MCF 10A (cell line): Measurements from ENCODE around the gene COQ7. TPM values are rescaled to one million over a fixed set of nuclear protein-coding genes. Genes with fewer than 3 reads are reported as not detected.

Experiments
- BruUV-seq: library from RNA; stranded (reverse); fragments of 400-500 nt; replicated peaks from 2 replicates; lab custom pipeline; 2021; lab: Mats Ljungman, UMichigan
- CTCF ChIA-PET: fragments of 300-600 bp; sonication (Branson Sonifier 250); formaldehyde crosslinking; extraction: SDS; loops from one replicate; lab custom pipeline; 2021; ENCODE audit warnings: antibody characterized with exemption, inconsistent platforms; lab: Yijun Ruan, JAX
- POLR2A ChIA-PET: fragments of 300-600, 350-650 bp; sonication (Branson Sonifier 250); formaldehyde crosslinking; extraction: SDS; loops from one replicate; lab custom pipeline; 2020; ENCODE audit warnings: antibody characterized with exemption, inconsistent platforms; lab: Yijun Ruan, JAX
- DNase-seq: peaks from one replicate; pipeline ENCODE4 v3.0.0-alpha.2; 2018; ENCODE audit not compliant: unreplicated experiment
- H3K27ac Mint-ChIP-seq: one replicate; pipeline ENCODE4 v1.8.0; 2022; ENCODE audit warnings: mild to moderate bottlenecking, low read depth, mixed read lengths; ENCODE audit not compliant: unreplicated experiment
- H3K27me3 Mint-ChIP-seq: one replicate; pipeline ENCODE4 v1.8.0; 2022; ENCODE audit warnings: mixed read lengths; ENCODE audit not compliant: insufficient read depth, unreplicated experiment
- H3K36me3 Mint-ChIP-seq: one replicate; pipeline ENCODE4 v1.8.0; 2022; ENCODE audit warnings: mild to moderate bottlenecking, moderate library complexity, mixed read lengths; ENCODE audit not compliant: insufficient read depth, unreplicated experiment
- H3K4me1 Mint-ChIP-seq: one replicate; pipeline ENCODE4 v1.8.0; 2022; ENCODE audit warnings: mixed read lengths; ENCODE audit not compliant: insufficient read depth, unreplicated experiment
- H3K4me3 Mint-ChIP-seq: one replicate; pipeline ENCODE4 v1.8.0; 2022; ENCODE audit warnings: mild to moderate bottlenecking, moderate library complexity, mixed read lengths; ENCODE audit not compliant: unreplicated experiment
- H3K9me3 Mint-ChIP-seq: one replicate; pipeline ENCODE4 v1.8.0; 2022; ENCODE audit warnings: mixed read lengths; ENCODE audit not compliant: unreplicated experiment
- intact Hi-C: fragments of 100-400 bp; cut with micrococcal nuclease; formaldehyde crosslinking; loops from 2 replicates; pipeline ENCODE4 v1.14.1; 2022
- total RNA-seq: library from RNA; stranded (reverse); gene quantifications from 2 replicates; pipeline ENCODE4 v1.2.3, GENCODE V29; 2022
- TF ChIP-seq, protein P1 (sequence below): fragments of 200-600 bp; IDR thresholded peaks from one replicate; pipeline ENCODE4 v1.8.0; 2022; ENCODE audit warnings: antibody characterized with exemption, mild to moderate bottlenecking; ENCODE audit not compliant: unreplicated experiment

COQ7 gene
- total RNA-seq, 1 experiment from 2014 or later: 21.4 TPM

GRCh38 chr16:19027416-19027815 is 40.0 kb upstream of the COQ7 start:
- BruUV-seq: no TSS peak
- POLR2A ChIA-PET: no interaction called here
- no peak overlapping the region for H3K4me3 Mint-ChIP-seq
- H3K9me3 Mint-ChIP-seq: no peaks in the 10 kb centered on the region
- H3K27me3 Mint-ChIP-seq: no peaks in the 10 kb centered on the region
- TF ChIP-seq, protein P1, sequence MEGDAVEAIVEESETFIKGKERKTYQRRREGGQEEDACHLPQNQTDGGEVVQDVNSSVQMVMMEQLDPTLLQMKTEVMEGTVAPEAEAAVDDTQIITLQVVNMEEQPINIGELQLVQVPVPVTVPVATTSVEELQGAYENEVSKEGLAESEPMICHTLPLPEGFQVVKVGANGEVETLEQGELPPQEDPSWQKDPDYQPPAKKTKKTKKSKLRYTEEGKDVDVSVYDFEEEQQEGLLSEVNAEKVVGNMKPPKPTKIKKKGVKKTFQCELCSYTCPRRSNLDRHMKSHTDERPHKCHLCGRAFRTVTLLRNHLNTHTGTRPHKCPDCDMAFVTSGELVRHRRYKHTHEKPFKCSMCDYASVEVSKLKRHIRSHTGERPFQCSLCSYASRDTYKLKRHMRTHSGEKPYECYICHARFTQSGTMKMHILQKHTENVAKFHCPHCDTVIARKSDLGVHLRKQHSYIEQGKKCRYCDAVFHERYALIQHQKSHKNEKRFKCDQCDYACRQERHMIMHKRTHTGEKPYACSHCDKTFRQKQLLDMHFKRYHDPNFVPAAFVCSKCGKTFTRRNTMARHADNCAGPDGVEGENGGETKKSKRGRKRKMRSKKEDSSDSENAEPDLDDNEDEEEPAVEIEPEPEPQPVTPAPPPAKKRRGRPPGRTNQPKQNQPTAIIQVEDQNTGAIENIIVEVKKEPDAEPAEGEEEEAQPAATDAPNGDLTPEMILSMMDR: no peak
- intact Hi-C loops: no loop called here
- no peaks in the 10 kb centered on the region for H3K4me1 Mint-ChIP-seq
- DNase-seq: no peak
- H3K27ac Mint-ChIP-seq: no peak overlapping the region
- CTCF ChIA-PET: no interaction called here
- peaks cover 5% of the 10 kb centered on the region for H3K36me3 Mint-ChIP-seq

DNA sequence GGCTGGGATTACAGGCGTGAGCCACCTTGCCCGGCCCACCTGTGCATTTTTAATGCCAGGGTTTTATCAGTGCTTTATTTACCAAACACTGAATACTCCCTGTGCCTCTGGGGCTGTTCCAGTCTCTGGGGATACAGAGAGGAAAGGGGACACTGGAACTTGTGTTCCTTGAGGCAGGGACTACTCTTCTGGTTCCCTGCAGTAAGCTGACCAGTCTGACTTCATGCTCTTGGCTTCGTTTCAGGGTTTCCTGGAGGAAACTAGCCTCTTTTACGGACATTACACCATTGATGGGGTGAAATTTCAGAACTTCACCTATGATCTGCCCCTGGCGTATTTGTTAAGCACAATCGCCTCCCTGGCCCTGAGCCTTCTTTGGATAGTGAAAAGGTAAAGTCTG is 37.4 kb upstream of the COQ7 start:
- H3K9me3 Mint-ChIP-seq: peaks cover 6% of the 10 kb centered on the region
- DNase-seq: no peak
- CTCF ChIA-PET: interaction anchor here (1.0 to 1.3 kb wide), 2 partner anchors 39 to 43 kb away, joined by 3 read pairs; no protein-coding TSS in a partner anchor
- intact Hi-C loops: no loop called here
- no peaks in the 10 kb centered on the region for H3K27me3 Mint-ChIP-seq
- BruUV-seq: no TSS peak
- peaks cover 6% of the 10 kb centered on the region for H3K36me3 Mint-ChIP-seq
- no peak overlapping the region for H3K27ac Mint-ChIP-seq
- TF ChIP-seq, protein P1: no peak
- H3K4me1 Mint-ChIP-seq: no peaks in the 10 kb centered on the region
- H3K4me3 Mint-ChIP-seq: no peak overlapping the region
- POLR2A ChIA-PET: no interaction called here

DNA sequence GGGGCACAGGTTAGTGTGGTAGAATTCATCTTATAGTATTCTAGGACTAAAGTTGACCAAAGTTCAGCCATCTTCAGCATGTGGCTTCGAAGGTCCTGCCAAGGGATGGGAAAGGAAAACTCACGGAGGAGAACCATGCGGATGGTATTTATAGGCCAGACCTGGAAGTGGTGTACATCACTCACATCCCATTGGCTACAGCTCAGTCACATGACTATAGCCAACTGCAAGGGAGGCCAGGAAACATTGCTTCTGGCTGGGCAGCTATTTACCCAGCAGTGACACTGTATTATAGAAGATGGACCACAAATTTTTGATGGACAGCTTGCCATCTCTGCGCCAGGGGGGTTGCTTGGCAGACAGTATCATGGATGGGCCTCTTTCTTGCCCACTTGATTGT is 35.7 kb upstream of the COQ7 start:
- peaks cover 7% of the 10 kb centered on the region for H3K36me3 Mint-ChIP-seq
- no TSS peak for BruUV-seq
- DNase-seq: no peak
- H3K4me3 Mint-ChIP-seq: no peak overlapping the region
- H3K9me3 Mint-ChIP-seq: peaks cover 14% of the 10 kb centered on the region
- no peaks in the 10 kb centered on the region for H3K27me3 Mint-ChIP-seq
- intact Hi-C loops: no loop called here
- ChIA-PET POLR2A (no interaction called here), CTCF (interaction anchor here (0.9 to 1.9 kb wide), 2 partner anchors 21 to 48 kb away, joined by 3 to 6 read pairs; partner anchors contain the start of gene TMC7)
- TF ChIP-seq, protein P1: no peak
- no peak overlapping the region for H3K27ac Mint-ChIP-seq
- no peaks in the 10 kb centered on the region for H3K4me1 Mint-ChIP-seq

DNA sequence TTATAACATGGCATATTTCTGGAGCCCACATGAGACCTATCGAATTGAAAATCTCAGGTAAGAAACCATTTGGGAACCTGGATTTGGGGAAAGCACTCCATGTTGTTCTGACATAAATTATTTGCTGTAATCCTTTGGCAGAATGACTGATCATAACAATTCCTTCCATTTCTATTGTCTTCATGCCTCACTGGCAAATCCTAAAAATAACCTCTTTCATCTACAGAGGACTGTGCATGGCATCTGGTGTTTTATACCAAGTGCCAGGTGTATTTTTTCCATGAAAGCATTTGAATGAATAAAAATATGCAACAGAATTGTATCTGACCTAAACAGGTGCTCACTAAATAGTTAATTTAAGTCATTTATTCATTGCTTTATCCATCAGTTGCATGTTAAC is 33.7 kb upstream of the COQ7 start:
- peaks cover 7% of the 10 kb centered on the region for H3K36me3 Mint-ChIP-seq
- DNase-seq: no peak
- H3K27me3 Mint-ChIP-seq: no peaks in the 10 kb centered on the region
- CTCF ChIA-PET: interaction anchor here (0.9 kb wide), 1 partner anchor 11 kb away, joined by 3 read pairs; no protein-coding TSS in a partner anchor
- no peak overlapping the region for H3K27ac Mint-ChIP-seq
- H3K4me1 Mint-ChIP-seq: no peaks in the 10 kb centered on the region
- POLR2A ChIA-PET: no interaction called here
- no TSS peak for BruUV-seq
- intact Hi-C loops: no loop called here
- H3K9me3 Mint-ChIP-seq: peaks cover 16% of the 10 kb centered on the region
- H3K4me3 Mint-ChIP-seq: no peak overlapping the region
- TF ChIP-seq, protein P1: no peak
